ENCODE results near the gene MED16.

The MED16 gene

DNA sequence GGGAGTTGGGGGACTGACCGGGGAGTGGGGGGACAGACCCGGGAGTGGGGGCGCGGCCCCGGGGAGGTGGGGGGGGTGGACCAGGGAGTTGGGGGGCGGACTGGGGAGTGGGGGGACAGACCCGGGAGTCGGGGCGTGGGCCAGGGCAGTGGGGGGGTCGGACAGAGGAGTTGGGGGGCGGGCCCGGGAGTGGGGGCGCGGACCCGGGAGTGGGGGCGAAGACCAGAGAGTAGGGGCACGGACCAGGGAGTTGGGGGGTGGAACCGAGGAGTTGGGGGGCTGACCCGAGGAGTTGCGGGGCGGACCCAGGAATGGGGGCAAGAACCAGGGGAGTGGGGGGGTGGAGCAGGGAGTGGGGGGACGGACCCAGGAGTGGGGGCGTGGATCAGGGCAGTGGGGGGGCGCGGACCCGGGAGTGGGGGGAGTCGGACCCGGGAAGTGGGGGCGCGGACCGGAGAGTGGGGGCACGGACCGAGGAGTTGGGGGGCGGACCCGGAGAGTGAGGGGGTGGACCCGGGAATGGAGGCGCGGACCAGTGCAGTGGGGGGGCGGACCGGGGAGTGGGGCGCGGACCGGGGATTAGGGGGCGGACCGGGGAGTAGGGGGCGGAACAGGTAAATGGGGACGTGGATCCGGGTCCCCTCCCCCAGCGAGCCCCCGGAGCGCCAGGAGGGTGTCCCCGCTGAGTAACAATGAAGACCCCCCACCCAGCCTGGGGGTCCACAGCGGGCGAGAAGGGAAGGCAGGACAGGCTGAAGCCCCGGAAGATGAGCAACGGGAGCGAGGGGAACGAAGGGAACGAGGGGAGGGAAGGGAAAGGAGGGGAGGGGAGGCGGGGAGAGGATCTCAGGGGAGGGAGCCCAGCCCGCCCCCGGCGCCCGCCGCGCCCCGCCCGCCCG is 19.4 kb upstream of the MED16 start:
- FAIRE-seq (peak; percentile 77), DNase-seq (ENCODE audit: insufficient read length, low spot score) (no peak)

DNA sequence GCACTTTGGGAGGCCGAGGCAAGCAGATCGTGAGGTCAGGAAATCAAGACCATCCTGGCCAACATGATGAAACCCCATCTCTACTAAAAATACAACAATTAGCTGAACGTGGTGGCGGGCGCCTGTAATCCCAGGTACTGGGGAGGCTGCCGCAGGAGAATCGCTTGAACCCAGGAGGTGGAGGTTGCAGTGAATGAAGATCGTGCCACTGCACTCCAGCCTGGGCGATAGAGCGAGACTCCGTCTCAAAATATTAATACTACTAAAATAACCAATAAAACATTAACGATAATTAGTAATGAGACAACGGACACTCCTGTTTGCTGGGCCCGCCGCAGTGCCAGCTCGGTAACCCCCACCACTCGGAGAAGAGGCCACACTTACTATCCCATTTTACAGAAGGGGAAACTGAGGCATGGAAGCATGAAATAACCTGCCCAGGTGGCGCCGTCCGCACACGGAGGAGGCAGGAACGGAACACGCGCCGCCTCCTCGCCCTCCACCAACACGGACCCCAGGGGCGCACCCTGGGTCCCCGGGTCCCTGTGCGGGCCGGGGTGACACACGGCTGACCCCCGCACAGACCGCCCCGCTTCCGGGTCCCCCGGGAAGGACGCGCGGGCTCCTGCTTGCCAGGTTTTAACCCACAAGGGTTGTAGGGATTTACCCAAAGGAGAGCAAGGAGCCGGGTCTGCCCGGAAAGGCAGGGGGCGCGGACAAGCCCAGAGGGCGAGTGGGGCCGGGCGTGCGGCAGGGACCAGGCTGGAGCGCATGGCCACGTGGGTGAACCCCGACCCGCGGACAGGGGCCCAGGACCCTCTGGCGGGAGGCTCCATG is 18.4 kb upstream of the MED16 start:
- FAIRE-seq (no peak), DNase-seq (ENCODE audit: insufficient read length, low spot score) (no peak)

DNA sequence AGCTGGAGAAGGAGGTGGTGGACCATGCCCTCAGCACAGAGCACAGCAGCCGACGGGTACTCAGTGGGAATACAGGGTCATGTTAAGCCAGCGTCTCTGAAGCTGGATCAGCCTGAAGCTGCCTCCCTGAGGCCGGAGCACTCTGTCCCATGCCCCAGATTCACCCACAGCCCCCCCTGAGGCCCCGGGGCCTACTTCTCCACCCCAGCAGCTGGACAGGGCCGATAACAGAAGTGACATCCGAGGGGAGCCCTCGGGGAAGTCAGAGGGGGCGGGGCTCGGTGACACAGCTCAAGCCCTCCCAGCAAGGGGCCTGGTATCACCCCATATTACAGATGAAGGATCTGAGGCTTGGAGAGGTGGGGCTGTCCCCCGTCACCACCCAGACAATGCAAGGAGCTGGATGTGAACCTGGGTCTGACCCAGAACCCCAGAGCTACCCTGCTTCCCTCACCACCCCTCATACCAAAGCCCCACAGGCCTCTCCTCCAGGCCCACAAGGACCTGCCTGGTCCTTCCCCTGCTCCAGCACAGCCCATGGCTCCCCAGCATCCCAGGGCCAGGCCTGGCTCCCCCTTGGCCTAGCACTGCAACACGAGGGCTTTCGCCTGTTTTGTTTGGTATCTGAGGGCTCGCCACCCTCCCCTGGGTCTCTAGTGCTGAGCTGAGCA is 14.3 kb upstream of the MED16 start:
- FAIRE-seq (no peak), DNase-seq (ENCODE audit: insufficient read length, low spot score) (no peak)

DNA sequence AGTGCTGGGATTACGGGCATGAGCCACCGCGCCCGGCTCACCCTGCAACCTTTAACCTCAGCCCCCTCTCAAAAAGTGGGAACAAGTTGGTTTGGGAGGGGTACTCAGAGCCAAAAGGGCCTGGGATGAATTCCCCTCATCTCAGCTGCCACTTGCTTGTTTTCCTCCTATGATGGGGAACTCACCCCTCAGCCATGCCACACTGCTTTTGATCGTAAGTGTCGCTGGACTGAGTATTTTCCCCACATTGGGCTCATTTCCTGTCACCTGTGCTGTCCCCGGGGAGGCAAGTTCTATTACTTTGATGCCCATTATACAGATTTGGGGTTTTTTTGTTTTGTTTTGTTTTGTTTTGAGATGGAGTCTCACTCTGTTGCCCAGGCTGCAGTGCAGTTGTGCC is 13.5 kb upstream of the MED16 start:
- DNase-seq (ENCODE audit: insufficient read length, low spot score) (no peak), FAIRE-seq (no peak)

DNA sequence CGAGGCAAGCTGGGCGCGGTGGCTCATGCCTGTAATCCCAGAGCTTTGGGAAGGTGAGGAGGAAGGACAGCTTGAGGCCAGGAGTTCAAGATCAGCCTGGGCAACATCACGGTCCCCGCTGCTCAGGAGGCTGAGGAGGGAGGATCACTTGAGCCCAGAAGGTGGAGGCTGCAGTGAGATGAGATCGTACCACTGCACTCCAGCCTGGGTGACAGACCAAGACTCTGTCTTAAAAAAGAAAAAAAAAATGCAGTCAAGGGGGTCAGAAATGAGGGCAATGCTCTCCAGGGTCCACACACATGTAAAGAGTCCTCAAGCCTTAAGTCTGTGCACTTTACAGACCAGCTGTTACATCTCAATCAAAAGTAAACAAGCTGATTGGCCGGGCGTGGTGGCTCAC is 11.6 kb upstream of the MED16 start:
- DNase-seq (ENCODE audit: insufficient read length, low spot score) (no peak), FAIRE-seq (no peak)

DNA sequence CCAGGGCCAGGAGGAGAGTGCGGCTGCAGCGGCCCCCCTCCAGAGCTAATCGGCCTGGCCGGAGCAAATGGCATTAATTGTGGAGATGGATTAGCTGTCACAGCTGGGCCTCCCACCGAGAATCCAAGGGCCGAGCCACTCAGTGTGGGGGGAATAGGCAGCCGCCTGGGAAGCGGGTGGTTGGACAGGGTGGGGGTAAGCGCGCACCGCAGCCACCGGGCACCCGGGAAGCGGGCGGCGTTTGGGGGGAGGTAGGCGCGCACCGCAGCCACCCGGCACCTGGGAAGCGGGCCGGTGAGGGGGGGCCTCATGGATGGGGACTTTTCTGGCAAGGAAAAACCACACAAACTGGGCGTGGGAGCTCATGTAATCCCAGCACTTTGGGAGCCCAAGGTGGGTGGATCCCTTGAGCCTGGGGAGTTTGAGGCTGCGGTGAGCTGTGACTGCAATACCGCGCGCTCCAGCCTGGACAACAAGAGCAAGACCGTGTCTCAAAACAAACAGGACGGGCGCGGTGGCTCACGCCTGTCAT is 10.3 kb upstream of the MED16 start:
- FAIRE-seq (no peak), DNase-seq (ENCODE audit: insufficient read length, low spot score) (no peak)

DNA sequence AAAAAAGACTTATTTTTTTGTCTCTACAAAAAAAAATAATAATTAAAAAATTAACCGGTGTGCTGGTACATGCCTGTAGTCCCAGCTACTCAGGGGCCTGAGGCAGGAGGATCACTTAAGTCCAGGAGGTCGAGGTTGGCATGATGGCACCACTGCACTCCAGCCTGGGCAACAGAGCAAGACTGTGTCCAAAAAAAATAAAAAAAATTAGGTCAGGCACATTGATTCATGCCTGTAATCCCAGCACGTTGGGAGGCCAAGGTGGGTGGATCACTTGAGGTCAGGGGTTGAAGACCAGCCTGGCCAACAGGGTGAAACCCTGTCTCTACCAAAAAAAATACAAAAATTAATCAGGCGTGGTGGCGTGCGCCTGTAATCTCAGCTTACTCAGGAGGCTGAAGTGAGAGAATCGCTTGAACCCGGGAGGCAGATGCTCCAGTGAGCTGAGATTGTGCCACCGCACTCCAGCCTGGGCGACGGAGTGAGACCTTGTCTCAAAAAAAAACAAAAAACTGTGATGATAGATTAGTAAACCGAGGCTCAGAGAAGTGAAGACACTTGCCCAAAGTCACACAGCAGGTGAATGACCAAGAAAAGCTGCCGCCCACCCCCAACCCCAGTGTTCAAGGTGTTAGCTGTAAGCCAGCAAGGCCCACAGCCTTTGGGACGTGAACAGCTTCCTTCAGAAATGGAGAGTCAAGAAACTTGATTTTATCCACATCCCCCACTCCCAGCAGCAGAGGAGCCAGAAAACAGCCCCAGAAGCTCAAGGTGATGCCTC is 9.6 kb upstream of the MED16 start:
- FAIRE-seq (no peak), DNase-seq (ENCODE audit: insufficient read length, low spot score) (no peak)

DNA sequence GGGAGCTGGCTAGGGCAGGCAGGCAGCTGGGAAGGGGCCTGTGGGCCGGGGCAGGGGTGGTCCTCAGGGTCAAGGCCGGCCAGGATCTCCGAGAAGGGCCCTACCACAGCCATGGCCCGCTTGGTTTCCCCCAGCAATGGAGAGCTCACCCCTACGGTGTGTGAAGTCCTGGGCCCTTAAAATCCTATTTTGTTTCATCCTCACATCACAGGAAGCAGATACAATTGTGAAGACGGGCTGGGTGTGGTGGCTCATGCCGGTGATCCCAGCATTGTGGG is 9.0 kb upstream of the MED16 start:
- FAIRE-seq, result no peak
- no peak for DNase-seq (ENCODE audit: insufficient read length, low spot score)

DNA sequence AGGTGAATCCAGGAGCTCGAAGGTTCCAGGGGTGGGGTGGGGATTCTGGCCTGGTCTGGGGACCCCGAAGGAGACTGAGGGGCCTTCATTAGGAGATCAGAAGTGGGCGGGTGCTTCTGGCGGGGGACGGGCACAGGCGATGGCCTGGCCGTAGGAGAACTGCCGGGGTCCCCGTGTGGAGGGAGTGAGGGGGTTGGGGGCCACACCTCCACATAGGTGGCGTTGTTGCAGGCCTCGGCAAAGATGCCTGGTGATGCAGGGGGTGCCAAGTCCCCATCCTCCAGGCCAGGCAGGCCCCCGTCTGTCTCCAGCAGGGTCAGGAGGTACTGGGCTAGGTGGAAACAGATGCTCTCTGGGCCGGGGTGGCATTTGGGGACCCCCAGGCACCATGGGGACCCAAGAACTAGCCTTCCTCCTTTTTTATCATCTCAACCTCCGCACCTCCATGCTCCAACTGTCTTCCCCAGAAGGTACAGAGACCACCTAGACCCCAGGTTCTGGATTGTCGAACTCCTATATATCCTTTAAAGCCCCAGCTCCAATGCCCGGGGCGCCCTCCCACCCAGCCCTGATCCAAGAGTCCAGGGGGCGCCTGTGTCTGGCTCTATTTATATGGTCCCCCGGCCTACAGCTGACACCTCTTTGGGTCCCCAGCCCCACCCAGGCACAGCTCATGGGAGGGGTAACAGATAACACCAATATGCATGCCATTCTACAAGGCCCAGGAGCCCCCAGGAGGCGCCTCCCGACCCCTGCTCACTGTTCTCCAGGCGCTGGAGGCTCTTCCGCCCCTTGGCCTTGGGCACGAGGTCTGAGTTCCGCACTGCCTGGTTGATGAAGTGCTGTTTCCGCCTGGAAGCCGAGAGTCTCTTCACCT is 8.5 kb upstream of the MED16 start:
- FAIRE-seq (no peak), DNase-seq (ENCODE audit: insufficient read length, low spot score) (no peak)

DNA sequence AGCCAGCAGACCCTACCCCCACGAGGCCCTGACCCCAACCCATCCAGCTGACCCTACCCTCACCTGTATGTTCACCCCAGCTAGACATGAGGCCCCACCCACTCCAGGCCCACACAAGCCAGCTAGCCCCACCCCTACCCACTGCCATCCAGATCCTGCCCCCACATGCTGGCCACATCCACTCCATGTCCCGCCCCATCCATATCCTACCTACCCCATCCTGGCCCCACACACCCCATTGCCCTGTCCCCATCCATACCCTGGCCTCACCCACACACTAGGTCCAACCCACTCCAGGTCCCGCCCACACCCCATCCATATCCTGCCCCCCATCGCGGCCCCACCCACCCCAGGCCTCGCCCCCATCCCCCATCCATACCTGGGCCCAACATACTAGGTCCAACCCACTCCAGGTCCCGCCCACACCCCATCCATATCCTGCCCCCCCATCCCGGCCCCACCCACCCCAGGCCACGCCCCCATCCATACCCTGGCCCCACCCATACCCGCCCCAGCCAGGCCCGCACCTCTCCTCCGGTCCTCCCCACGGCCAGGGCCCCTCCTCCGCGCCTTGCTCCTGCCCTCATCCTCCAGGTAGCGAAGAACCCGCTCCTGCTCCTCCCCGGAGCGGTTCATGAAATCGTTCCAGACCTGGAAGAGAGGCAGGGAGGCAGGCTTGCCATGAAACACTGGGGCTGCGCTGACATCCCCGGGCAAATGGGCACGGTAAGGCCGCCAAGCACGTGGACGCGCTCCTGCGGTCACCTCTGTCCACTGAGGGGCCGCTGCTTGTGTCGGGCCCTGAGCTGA is 7.5 kb upstream of the MED16 start:
- no peak for DNase-seq (ENCODE audit: insufficient read length, low spot score)
- no peak for FAIRE-seq

DNA sequence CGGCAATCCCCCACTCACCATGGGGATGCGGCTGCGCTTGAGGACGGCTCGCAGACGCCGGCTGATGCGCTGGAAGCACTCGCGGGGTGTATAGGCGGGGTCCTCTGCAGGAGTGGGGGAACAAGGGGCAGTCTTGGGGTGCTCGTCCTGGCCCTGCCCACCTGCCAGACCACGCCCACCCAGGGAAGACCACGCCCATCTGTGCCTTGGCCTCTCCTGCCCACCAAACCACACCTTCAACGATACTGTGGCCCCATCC is 7.0 kb upstream of the MED16 start:
- DNase-seq (ENCODE audit: insufficient read length, low spot score), result no peak
- no peak for FAIRE-seq

DNA sequence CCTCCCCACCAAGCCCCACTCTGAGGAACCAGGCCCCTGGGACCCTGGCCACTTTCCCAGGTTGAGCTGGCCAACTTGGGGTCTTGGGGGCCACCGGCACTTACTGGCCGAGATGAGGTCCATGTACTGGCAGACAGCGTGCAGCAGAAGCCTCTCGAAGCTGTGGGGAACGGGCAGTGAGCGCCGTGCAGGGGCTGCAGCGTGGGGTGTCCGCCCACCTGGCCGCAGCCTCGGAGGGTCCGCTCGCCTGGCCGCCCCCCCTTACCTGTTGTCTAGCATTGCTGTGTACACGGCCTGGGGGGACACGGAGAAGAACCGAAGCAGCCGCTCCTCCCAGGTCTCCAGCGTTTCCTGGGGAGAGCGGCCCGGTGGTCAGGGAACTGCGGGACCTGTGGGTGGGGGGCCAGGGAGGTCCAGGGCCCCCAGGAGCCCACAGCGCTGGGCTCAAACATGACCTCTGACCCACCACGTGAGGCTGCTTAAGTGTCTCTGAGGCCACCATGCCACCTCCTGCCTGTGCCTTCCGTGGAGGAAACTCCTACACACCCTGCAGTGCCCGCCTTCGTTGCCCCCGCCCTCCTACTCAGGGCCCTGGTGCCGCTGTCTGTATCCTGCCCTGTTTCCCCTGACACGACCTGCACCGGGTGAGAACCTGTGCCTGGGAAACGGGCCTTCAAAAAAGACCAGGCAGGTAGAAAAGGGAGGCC is 6.5 kb upstream of the MED16 start:
- DNase-seq (ENCODE audit: insufficient read length, low spot score), result no peak
- no peak for FAIRE-seq

DNA sequence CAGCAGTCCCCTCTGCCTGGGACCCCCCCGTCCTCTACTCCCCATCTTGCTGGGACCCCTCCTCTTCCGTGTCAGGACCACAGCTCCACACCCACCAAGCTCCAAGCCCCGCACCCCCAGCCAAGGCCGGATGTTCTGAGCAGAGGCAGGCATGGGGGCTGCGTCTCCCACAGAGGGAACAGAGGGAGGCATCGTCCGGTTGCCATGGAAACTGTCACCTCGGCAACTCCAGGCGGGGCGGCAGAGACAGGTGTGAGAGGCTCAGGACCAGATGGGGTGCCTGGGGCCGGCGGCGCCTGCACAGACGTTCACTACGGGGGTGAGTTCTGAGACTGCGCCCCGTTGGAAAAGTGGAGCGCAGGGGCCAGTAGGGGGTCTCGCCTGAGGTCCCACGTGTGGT is 5.7 kb upstream of the MED16 start:
- DNase-seq (ENCODE audit: insufficient read length, low spot score), result no peak
- no peak for FAIRE-seq

DNA sequence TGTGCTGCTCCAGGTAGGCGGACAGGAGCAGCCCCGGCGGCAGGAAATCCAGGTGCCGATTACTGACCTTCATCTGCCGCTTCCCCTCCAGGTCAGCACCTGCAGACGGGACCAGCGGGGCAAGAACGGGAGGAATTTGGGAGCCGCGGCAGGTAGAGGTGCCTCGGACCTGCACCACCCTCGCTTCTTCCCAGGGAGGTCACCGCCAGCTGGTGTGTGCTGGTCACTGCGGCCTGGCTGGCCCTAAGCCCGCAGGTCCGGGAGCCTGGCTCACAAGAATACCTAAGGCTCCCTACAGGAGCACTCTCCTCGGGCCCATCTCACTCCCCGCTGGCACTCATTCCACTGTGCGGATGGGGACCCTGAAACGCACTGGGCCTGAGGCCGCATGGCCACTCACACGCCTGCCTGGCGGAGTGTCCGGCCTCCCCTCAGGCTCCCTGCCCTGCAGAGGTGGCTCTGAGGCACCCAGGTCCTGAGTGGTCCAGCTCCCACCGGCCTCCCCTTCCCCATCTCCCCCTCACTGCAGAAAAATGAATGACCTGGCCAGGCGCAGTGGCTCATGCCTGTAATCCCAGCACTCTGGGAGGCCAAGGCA is 4.6 kb upstream of the MED16 start:
- DNase-seq (ENCODE audit: insufficient read length, low spot score), result no peak
- FAIRE-seq, result no peak

DNA sequence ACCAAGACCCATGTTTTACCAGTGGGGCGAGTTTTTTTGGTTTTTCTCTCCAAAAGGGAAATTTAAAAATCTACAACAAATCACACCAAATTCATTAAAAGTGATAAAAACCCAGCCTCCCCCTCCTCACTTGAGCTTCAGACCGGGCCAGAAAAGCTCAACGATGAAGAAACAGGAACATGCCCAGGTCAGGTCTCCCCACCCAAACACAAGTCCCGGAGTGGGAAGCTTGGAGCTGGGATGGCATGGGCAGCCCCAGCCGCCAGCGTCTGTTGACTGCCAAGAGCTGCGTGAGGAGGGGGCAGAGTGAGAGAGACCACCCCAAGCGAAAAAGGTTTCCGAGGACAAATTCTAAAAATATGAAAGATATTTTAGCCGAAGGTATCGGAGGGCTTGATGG is 4.0 kb upstream of the MED16 start:
- no peak for FAIRE-seq

DNA sequence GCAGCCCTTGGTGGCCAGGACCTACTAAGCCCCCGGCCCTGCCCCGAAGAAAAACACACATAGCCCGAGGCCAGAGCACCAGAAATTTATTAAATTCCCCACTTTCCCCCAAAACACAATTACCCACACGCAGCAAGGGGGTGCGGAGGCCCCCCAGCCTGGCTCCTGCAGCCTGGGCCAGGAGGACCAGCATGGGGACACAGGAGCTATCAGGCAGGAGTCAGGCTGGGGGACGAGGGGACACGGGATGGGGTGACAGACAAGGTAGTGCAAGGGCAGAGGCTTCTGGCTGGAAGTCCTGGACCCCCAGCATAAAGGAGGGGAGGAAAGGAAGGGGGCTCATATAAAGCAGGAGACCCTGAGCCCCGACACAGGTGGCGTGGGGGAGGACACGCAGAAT is 3.4 kb upstream of the MED16 start:
- DNase-seq (ENCODE audit: insufficient read length, low spot score), result no peak
- FAIRE-seq, result no peak

More for the DNA sequence above, 4.0 kb upstream of the MED16 start:
- no peak for DNase-seq (ENCODE audit: insufficient read length, low spot score)

DNA sequence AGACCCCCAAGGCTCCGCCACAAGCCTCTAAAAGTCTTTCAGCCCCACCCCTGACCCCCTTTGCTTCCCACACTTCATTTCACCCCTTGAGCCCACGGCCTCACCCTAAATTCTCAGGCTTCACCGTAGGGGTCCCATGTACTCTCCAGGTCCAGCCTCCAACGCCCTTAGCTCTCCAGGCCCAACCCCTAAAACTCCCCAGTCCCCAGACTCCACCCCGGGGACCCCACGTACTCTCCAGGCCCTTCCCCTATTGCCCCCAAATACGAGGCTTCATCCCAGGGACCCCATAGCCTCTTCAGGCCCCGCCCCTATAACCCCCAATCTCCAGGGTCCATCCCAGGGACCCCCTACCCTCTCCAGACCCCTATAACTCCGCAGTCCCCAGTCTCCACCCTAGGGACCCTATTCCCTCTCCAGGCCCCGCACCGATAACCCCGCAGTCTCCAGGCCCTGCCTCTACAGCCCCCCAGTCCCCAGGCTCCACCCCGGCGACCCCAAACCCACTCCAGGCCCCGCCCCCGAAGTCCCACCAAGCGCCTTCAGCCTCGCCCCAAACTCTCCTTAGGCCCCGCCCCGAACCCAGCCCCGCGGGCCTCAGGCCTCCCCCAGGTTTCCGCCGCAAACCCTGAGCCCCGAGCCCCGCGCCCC is 619 bp downstream of the MED16 start:
- FAIRE-seq, result no peak

More for the DNA sequence above, 619 bp downstream of the MED16 start:
- DNase-seq (ENCODE audit: insufficient read length, low spot score), result no peak
